Hepatocyte (in vitro differentiated cells): ENCODE data around the gene TSKS.

Experiments used
- CTCF ChIP-seq: fragments of 200-600 bp; sonication (generic); IDR thresholded peaks from 2 replicates; pipeline ENCODE4 v1.5.1; 2016; ENCODE audit warnings: antibody characterized with exemption, mild to moderate bottlenecking; ENCODE audit not compliant: poor library complexity
- EZH2 ChIP-seq: fragments of 200-600 bp; sonication (generic); IDR thresholded peaks from 2 replicates; pipeline ENCODE4 v1.6.1; 2016; ENCODE audit warnings: antibody characterized with exemption, mild to moderate bottlenecking, borderline replicate concordance

- no peak for TF ChIP-seq CTCF
- TF ChIP-seq EZH2, result no peak
These were observed 18.3 kb upstream of the TSKS start for GRCh38 chr19:49781394-49781793.
